ENCODE measurements around the gene BET1L. TPM values are rescaled to one million over a fixed set of nuclear protein-coding genes. Genes with fewer than 3 reads are reported as not detected.

Gene BET1L
- total and polyA plus RNA-seq, 2 experiments from 2014 or later, result 19.5 to 22.8 TPM

DNA sequence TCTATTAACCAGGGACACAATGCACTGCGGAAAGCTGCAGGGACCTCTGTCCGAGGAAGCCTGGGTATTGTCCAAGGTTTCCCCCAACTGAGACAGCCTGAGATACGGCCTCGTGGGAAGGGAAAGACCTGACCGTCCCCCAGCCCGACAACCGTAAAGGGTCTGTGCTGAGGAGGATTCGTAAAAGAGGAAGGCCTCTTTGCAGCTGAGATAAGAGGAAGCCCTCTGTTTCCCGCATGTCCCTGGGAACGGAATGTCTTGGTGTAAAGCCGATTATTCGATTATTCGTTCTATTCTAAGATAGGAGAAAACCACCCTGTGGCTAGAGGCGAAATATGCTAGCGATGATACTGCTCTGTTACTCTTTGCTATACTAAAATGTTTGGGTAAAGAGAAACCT, 5.2 kb downstream of the BET1L start:
- Histone ChIP-seq H3F3A (replicated peaks; ENCODE audit: low read depth) (no peaks in the 10 kb centered on the region), H2AFZ (no peak overlapping the region), H3K4me1 (ENCODE audit: insufficient read depth) (peaks cover 5% of the 10 kb centered on the region; the same call in 1 of the 2 replicates), H3K9me2 (ENCODE audit: insufficient read depth) (no peaks in the 10 kb centered on the region), H3K79me2 (replicated peaks; ENCODE audit: insufficient read depth) (peaks cover 13% of the 10 kb centered on the region), H3K4me2 (no peak overlapping the region), H3K27ac (ENCODE audit: low read depth) (no peak overlapping the region; the same call in 1 of the 2 replicates), H3K4me3 (no peak overlapping the region), H3K27me3 (ENCODE audit: insufficient read depth) (no peaks in the 10 kb centered on the region), H3K36me3 (ENCODE audit: insufficient read depth) (no peaks in the 10 kb centered on the region), H4K20me1 (replicated peaks; ENCODE audit: insufficient read depth) (peaks cover 4% of the 10 kb centered on the region; the same call in 1 of the 2 replicates)
- TF ChIP-seq EZH2 (IDR thresholded peaks at IDR 0.05; ENCODE audit: low read depth, unreplicated experiment) (no peak), EZH2phosphoT487 (IDR thresholded peaks at IDR 0.05; ENCODE audit: unreplicated experiment) (no peak), STAT1 (IDR thresholded peaks at IDR 0.05; ENCODE audit: unreplicated experiment) (no peak), POLR2AphosphoS5 (IDR thresholded peaks at IDR 0.05; ENCODE audit: low read depth) (no peak)
- TF ChIP-seq, protein P1, sequence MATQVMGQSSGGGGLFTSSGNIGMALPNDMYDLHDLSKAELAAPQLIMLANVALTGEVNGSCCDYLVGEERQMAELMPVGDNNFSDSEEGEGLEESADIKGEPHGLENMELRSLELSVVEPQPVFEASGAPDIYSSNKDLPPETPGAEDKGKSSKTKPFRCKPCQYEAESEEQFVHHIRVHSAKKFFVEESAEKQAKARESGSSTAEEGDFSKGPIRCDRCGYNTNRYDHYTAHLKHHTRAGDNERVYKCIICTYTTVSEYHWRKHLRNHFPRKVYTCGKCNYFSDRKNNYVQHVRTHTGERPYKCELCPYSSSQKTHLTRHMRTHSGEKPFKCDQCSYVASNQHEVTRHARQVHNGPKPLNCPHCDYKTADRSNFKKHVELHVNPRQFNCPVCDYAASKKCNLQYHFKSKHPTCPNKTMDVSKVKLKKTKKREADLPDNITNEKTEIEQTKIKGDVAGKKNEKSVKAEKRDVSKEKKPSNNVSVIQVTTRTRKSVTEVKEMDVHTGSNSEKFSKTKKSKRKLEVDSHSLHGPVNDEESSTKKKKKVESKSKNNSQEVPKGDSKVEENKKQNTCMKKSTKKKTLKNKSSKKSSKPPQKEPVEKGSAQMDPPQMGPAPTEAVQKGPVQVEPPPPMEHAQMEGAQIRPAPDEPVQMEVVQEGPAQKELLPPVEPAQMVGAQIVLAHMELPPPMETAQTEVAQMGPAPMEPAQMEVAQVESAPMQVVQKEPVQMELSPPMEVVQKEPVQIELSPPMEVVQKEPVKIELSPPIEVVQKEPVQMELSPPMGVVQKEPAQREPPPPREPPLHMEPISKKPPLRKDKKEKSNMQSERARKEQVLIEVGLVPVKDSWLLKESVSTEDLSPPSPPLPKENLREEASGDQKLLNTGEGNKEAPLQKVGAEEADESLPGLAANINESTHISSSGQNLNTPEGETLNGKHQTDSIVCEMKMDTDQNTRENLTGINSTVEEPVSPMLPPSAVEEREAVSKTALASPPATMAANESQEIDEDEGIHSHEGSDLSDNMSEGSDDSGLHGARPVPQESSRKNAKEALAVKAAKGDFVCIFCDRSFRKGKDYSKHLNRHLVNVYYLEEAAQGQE (IDR thresholded peaks at IDR 0.05; ENCODE audit: unreplicated experiment), result no peak
- TF ChIP-seq, protein P2, sequence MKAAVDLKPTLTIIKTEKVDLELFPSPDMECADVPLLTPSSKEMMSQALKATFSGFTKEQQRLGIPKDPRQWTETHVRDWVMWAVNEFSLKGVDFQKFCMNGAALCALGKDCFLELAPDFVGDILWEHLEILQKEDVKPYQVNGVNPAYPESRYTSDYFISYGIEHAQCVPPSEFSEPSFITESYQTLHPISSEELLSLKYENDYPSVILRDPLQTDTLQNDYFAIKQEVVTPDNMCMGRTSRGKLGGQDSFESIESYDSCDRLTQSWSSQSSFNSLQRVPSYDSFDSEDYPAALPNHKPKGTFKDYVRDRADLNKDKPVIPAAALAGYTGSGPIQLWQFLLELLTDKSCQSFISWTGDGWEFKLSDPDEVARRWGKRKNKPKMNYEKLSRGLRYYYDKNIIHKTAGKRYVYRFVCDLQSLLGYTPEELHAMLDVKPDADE (IDR thresholded peaks at IDR 0.05), result no peak
- TF ChIP-seq, protein P3, sequence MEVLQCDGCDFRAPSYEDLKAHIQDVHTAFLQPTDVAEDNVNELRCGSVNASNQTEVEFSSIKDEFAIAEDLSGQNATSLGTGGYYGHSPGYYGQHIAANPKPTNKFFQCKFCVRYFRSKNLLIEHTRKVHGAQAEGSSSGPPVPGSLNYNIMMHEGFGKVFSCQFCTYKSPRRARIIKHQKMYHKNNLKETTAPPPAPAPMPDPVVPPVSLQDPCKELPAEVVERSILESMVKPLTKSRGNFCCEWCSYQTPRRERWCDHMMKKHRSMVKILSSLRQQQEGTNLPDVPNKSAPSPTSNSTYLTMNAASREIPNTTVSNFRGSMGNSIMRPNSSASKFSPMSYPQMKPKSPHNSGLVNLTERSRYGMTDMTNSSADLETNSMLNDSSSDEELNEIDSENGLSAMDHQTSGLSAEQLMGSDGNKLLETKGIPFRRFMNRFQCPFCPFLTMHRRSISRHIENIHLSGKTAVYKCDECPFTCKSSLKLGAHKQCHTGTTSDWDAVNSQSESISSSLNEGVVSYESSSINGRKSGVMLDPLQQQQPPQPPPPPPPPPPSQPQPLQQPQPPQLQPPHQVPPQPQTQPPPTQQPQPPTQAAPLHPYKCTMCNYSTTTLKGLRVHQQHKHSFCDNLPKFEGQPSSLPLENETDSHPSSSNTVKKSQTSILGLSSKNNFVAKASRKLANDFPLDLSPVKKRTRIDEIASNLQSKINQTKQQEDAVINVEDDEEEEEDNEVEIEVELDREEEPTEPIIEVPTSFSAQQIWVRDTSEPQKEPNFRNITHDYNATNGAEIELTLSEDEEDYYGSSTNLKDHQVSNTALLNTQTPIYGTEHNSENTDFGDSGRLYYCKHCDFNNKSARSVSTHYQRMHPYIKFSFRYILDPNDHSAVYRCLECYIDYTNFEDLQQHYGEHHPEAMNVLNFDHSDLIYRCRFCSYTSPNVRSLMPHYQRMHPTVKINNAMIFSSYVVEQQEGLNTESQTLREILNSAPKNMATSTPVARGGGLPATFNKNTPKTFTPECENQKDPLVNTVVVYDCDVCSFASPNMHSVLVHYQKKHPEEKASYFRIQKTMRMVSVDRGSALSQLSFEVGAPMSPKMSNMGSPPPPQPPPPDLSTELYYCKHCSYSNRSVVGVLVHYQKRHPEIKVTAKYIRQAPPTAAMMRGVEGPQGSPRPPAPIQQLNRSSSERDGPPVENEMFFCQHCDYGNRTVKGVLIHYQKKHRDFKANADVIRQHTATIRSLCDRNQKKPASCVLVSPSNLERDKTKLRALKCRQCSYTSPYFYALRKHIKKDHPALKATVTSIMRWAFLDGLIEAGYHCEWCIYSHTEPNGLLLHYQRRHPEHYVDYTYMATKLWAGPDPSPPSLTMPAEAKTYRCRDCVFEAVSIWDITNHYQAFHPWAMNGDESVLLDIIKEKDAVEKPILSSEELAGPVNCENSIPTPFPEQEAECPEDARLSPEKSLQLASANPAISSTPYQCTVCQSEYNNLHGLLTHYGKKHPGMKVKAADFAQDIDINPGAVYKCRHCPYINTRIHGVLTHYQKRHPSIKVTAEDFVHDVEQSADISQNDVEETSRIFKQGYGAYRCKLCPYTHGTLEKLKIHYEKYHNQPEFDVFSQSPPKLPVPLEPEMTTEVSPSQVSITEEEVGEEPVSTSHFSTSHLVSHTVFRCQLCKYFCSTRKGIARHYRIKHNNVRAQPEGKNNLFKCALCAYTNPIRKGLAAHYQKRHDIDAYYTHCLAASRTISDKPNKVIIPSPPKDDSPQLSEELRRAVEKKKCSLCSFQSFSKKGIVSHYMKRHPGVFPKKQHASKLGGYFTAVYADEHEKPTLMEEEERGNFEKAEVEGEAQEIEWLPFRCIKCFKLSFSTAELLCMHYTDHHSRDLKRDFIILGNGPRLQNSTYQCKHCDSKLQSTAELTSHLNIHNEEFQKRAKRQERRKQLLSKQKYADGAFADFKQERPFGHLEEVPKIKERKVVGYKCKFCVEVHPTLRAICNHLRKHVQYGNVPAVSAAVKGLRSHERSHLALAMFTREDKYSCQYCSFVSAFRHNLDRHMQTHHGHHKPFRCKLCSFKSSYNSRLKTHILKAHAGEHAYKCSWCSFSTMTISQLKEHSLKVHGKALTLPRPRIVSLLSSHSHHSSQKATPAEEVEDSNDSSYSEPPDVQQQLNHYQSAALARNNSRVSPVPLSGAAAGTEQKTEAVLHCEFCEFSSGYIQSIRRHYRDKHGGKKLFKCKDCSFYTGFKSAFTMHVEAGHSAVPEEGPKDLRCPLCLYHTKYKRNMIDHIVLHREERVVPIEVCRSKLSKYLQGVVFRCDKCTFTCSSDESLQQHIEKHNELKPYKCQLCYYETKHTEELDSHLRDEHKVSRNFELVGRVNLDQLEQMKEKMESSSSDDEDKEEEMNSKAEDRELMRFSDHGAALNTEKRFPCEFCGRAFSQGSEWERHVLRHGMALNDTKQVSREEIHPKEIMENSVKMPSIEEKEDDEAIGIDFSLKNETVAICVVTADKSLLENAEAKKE (CRISPR knock-in tag; IDR thresholded peaks at IDR 0.05), result no peak
- TF ChIP-seq, protein P4, sequence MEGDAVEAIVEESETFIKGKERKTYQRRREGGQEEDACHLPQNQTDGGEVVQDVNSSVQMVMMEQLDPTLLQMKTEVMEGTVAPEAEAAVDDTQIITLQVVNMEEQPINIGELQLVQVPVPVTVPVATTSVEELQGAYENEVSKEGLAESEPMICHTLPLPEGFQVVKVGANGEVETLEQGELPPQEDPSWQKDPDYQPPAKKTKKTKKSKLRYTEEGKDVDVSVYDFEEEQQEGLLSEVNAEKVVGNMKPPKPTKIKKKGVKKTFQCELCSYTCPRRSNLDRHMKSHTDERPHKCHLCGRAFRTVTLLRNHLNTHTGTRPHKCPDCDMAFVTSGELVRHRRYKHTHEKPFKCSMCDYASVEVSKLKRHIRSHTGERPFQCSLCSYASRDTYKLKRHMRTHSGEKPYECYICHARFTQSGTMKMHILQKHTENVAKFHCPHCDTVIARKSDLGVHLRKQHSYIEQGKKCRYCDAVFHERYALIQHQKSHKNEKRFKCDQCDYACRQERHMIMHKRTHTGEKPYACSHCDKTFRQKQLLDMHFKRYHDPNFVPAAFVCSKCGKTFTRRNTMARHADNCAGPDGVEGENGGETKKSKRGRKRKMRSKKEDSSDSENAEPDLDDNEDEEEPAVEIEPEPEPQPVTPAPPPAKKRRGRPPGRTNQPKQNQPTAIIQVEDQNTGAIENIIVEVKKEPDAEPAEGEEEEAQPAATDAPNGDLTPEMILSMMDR (conservative IDR thresholded peaks at IDR 0.05; ENCODE audit: low read depth in 2 of 2), result no peak
- no peak overlapping the region for H3K27ac Mint-ChIP-seq
- no peaks in the 10 kb centered on the region; the same call in 2 of the 3 replicates for H3K9me3 Mint-ChIP-seq
- DNase-seq (ENCODE audit: low spot score), result peak; percentile 30
- H3K27me3 Mint-ChIP-seq (ENCODE audit: insufficient read depth, low read depth, poor library complexity), result peaks cover 13% of the 10 kb centered on the region
- no peak overlapping the region for H3K4me3 Mint-ChIP-seq
- no peak for ATAC-seq
- H3K4me1 Mint-ChIP-seq, result peaks cover 4% of the 10 kb centered on the region; the same call in 1 of the 3 replicates
- H3K36me3 Mint-ChIP-seq (ENCODE audit: low read depth), result peaks cover 14% of the 10 kb centered on the region
